Tibial artery (tissue), 4 donors: ENCODE measurements around the gene AMPD3.
A peak's percentile ranks its signal among the peaks of the same experiment; 100 is the strongest.

Source experiments
- DNase-seq, 2 donors: peaks; one replicate each; pipeline ENCODE4 v3.0.0-alpha.2; 2019
- H3K27ac ChIP-seq, 2 donors: fragments of 200-600 bp; sonication (generic) in 1 of 2; 1 replicate in 1 of 2; 2 replicates in 1 of 2; pipeline ENCODE4 v1.5.1; 2018 to 2019; ENCODE audit warnings: mild to moderate bottlenecking in 1 of 2
- H3K27me3 ChIP-seq, 2 donors: fragments of 200-600 bp; sonication (generic) in 1 of 2; one replicate each; pipeline versions ENCODE4 v1.5.1 to v1.6.0; 2016 to 2019
- H3K36me3 ChIP-seq, 3 donors: fragments of 200-600 bp; sonication (generic) in 2 of 3; one replicate each; pipeline ENCODE4 v1.5.1; 2016 to 2019; ENCODE audit warnings: mild to moderate bottlenecking in 2 of 3
- H3K4me1 ChIP-seq, 4 donors: fragments of 200-600 bp; sonication (generic) in 2 of 4; 1 replicate in 3 of 4; 2 replicates in 1 of 4; pipeline ENCODE4 v1.5.1; 2016 to 2019
- H3K4me3 ChIP-seq, 2 donors: fragments of 200-600 bp; sonication (generic) in 1 of 2; 1 replicate in 1 of 2; 2 replicates in 1 of 2; pipeline ENCODE4 v1.5.1; 2018 to 2019; ENCODE audit warnings: mild to moderate bottlenecking in 2 of 2
- H3K9me3 ChIP-seq, 3 donors: fragments of 200-600 bp; sonication (generic) in 1 of 3; one replicate each; pipeline ENCODE4 v1.5.1; 2016 to 2019
- intact Hi-C: fragments of 100-400 bp; cut with DNase I; formaldehyde crosslinking; loops from one replicate; pipeline ENCODE4 v1.15.0; 2023; ENCODE audit warnings: low total_unique reads
- TF ChIP-seq, protein P1 (sequence below), 2 experiments: fragments of 200-600 bp in 1 of 2; fragments of 450-650 bp in 1 of 2; IDR thresholded peaks; one replicate each; pipeline ENCODE4 v1.5.1; 2017 to 2019; ENCODE audit warnings: antibody characterized with exemption in 2 of 2, mild to moderate bottlenecking in 1 of 2, moderate library complexity in 1 of 2

Gene AMPD3

DNA sequence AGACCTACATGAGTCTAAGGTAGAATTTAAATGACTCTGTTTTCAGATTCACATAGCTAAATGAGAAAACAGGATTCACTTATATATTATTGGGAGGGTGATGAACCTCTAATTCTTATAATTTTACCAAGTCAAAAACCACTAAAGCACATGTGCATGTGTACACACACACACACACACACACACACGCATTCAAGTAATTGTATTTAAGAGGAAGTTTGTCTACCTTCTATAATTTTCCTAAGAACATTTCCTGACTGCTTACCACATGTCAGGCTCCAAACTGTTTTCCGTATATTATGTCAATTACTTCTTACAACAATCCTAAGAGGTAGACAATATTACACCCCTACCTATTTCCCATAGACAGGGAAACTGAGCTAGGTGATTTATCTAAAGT is 79.3 kb downstream of the AMPD3 start:
- Histone ChIP-seq H3K4me1 (peaks cover 0 to 40% (median 18%) of the 10 kb centered on the region in 4 donors), H3K27me3 (no peaks in the 10 kb centered on the region), H3K27ac (no peak overlapping the region), H3K36me3 (peaks cover 20 to 28% (median 21%) of the 10 kb centered on the region in 3 donors), H3K4me3 (no peak overlapping the region), H3K9me3 (no peaks in the 10 kb centered on the region)
- TF ChIP-seq, protein P1, sequence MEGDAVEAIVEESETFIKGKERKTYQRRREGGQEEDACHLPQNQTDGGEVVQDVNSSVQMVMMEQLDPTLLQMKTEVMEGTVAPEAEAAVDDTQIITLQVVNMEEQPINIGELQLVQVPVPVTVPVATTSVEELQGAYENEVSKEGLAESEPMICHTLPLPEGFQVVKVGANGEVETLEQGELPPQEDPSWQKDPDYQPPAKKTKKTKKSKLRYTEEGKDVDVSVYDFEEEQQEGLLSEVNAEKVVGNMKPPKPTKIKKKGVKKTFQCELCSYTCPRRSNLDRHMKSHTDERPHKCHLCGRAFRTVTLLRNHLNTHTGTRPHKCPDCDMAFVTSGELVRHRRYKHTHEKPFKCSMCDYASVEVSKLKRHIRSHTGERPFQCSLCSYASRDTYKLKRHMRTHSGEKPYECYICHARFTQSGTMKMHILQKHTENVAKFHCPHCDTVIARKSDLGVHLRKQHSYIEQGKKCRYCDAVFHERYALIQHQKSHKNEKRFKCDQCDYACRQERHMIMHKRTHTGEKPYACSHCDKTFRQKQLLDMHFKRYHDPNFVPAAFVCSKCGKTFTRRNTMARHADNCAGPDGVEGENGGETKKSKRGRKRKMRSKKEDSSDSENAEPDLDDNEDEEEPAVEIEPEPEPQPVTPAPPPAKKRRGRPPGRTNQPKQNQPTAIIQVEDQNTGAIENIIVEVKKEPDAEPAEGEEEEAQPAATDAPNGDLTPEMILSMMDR (IDR thresholded peaks at IDR 0.05), result no peak
- intact Hi-C loops, result no loop called here
- DNase-seq, result no peak

DNA sequence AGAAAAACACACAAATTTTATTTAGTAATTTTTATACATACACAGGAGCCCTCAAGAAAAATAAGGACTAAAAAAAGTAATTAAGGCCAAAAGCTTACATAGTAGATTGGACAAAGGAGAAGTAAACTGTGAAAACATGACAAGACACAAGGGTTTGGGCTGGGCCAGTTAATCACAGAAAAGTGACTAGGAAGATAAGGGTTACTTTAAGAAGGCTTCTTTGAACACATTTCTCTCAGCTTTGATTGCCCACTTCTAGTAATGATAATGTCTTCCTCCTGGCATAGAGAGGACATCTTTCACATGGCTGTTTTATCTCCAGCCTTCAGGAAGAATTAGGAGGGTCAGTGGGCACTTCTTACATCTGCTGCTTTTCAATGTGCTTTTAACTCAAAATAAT is 82.5 kb downstream of the AMPD3 start:
- DNase-seq, result no peak
- no peaks in the 10 kb centered on the region for H3K9me3 ChIP-seq
- H3K27me3 ChIP-seq, result no peaks in the 10 kb centered on the region
- H3K36me3 ChIP-seq, result peaks cover 6 to 12% (median 6%) of the 10 kb centered on the region in 3 donors
- TF ChIP-seq, protein P1 (IDR thresholded peaks at IDR 0.05), result no peak
- intact Hi-C loops, result no loop called here
- no peak overlapping the region for H3K4me3 ChIP-seq
- peaks cover 0 to 49% (median 21%) of the 10 kb centered on the region in 4 donors for H3K4me1 ChIP-seq
- H3K27ac ChIP-seq, result peak overlapping the region; percentile 27 to 92

DNA sequence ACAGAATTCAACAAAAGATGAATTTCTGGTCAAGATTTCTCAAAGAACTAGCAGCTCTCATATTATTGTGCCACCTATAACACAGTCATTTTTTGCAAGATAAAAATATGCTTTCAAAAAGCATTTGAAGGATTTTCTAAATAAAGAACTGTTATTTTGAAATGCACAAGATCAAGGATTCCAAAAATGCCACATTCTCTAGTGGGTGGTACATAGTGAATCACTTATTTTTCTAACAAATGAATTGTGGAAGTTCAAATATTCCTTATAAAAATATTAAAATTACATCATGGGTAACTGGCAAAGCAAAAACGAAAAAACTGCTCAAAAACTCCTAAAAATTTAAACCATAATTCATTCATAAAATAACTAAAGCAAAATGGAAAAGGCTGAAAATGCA is 83.9 kb downstream of the AMPD3 start:
- intact Hi-C loops, result no loop called here
- no peaks in the 10 kb centered on the region for H3K9me3 ChIP-seq
- DNase-seq, result no peak
- H3K4me3 ChIP-seq, result no peak overlapping the region
- TF ChIP-seq, protein P1 (IDR thresholded peaks at IDR 0.05), result no peak
- H3K27me3 ChIP-seq, result no peaks in the 10 kb centered on the region
- peaks cover 0 to 49% (median 21%) of the 10 kb centered on the region in 4 donors for H3K4me1 ChIP-seq
- peaks cover 0 to under 1% (median 0%) of the 10 kb centered on the region in 3 donors for H3K36me3 ChIP-seq
- peak overlapping the region in 1 of 2 donors; percentile 92 for H3K27ac ChIP-seq

DNA sequence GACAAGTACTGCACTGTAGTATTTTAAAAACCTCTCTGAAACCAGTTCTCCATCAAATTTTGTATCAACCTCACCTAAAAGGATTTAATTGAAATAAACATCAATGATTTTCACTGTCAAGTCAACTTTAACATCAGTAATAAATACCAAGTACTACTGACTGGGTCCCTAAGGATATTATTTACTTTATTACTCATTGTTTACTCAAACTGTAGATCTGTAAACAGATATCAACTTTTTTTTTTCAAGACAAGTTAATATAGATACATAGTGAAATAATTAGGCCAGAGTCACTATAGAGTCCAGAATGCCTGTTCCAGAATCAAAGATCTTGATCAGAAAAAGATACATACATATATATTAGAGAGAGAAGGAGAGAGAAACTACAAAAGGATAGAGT is 84.3 kb downstream of the AMPD3 start:
- peak overlapping the region in 1 of 2 donors; percentile 92 for H3K27ac ChIP-seq
- peaks cover 0 to 49% (median 21%) of the 10 kb centered on the region in 4 donors for H3K4me1 ChIP-seq
- no peaks in the 10 kb centered on the region for H3K27me3 ChIP-seq
- H3K4me3 ChIP-seq, result peak overlapping the region; percentile 88 to 89
- H3K36me3 ChIP-seq, result no peaks in the 10 kb centered on the region
- DNase-seq, result no peak
- intact Hi-C loops, result no loop called here
- no peaks in the 10 kb centered on the region for H3K9me3 ChIP-seq
- TF ChIP-seq, protein P1 (IDR thresholded peaks at IDR 0.05), result no peak

DNA sequence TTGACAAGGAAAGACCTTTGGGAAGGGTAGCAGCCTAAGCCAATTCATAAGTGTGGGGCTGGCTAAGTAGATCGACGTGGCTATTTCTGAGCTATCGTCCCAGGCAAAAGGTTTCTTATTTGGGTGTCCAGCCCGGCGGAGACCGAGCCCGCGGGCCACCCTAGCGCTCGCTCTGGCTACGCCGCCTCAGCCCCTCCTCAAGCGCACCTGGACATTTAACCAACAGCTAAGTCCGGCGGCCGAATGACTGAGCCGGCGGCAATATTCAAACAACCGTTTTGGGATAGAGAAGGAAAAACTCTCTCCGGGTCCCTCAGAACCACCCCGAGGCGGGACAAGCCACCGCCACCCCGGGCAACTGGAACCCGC is 85.5 kb downstream of the AMPD3 start:
- Histone ChIP-seq H3K4me1 (peaks cover 0 to 47% (median 20%) of the 10 kb centered on the region in 4 donors), H3K9me3 (no peaks in the 10 kb centered on the region), H3K4me3 (peak overlapping the region; percentile 88 to 89), H3K27ac (peak overlapping the region; percentile 92), H3K27me3 (no peaks in the 10 kb centered on the region), H3K36me3 (no peaks in the 10 kb centered on the region)
- DNase-seq, result no peak
- TF ChIP-seq, protein P1 (IDR thresholded peaks at IDR 0.05), result no peak
- intact Hi-C loops, result no loop called here
